DOHH2 (cell line): Measurements from ENCODE around the gene GAA.

Experiments used
- EZH2phosphoT487 ChIP-seq: fragments of 200-600 bp; sonication (generic); IDR thresholded peaks from 2 replicates; pipeline ENCODE4 v1.6.1; 2017; ENCODE audit warnings: borderline replicate concordance, mild to moderate bottlenecking, antibody characterized with exemption, low read length, moderate library complexity, mixed read lengths
- TF ChIP-seq, protein P1 (sequence below): fragments of 200-600 bp; sonication (generic); IDR thresholded peaks from one replicate; pipeline ENCODE4 v1.5.1; 2014; ENCODE audit warnings: antibody characterized with exemption, mild to moderate bottlenecking, low read depth, low read length; ENCODE audit not compliant: poor library complexity, severe bottlenecking

DNA sequence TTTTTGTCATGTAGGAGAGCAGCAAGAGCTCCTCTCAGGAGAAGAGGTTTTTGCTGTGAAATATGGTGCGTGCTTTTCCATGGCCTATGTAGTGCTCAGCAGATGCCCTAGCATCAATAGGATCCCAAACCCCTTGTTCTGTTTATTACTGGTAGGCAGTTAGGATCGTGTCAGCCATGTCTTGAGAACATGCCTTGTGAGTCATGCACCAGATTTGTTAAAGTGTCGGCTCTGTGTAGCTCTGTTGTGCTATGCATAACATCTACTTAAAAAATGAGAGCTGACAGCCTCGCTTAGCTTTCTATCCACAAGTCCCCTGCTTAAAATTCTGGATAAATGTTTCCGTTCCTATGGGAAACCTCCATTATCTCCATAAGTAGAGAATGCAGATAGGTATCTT lies 50.0 kb downstream of the GAA start:
- TF ChIP-seq, protein P1, sequence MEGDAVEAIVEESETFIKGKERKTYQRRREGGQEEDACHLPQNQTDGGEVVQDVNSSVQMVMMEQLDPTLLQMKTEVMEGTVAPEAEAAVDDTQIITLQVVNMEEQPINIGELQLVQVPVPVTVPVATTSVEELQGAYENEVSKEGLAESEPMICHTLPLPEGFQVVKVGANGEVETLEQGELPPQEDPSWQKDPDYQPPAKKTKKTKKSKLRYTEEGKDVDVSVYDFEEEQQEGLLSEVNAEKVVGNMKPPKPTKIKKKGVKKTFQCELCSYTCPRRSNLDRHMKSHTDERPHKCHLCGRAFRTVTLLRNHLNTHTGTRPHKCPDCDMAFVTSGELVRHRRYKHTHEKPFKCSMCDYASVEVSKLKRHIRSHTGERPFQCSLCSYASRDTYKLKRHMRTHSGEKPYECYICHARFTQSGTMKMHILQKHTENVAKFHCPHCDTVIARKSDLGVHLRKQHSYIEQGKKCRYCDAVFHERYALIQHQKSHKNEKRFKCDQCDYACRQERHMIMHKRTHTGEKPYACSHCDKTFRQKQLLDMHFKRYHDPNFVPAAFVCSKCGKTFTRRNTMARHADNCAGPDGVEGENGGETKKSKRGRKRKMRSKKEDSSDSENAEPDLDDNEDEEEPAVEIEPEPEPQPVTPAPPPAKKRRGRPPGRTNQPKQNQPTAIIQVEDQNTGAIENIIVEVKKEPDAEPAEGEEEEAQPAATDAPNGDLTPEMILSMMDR = no peak
- TF ChIP-seq EZH2phosphoT487 = no peak
